H9 (cell line): Measurements from ENCODE around the gene RPL37A. TPM values are rescaled to one million over a fixed set of nuclear protein-coding genes. Genes with fewer than 3 reads are reported as not detected.

Experiments
- DNase-seq: peaks from one replicate; pipeline ENCODE4 v3.0.0-alpha.2; 2017
- H2AFZ ChIP-seq: one replicate; pipeline ENCODE4 v1.6.1; 2013; ENCODE audit warnings: mild to moderate bottlenecking, low read length, control low read depth, moderate library complexity
- H2AK5ac ChIP-seq: 2 replicates; pipeline ENCODE4 v1.6.1; 2013; ENCODE audit warnings: low read length, control low read depth, mixed read lengths; ENCODE audit not compliant: insufficient read length
- H2BK120ac ChIP-seq: one replicate; pipeline ENCODE4 v1.6.1; 2013; ENCODE audit warnings: low read depth, mild to moderate bottlenecking, low read length, control low read depth, inconsistent platforms; ENCODE audit not compliant: poor library complexity, severe bottlenecking
- H2BK12ac ChIP-seq: 2 replicates; pipeline ENCODE4 v1.6.1; 2013; ENCODE audit warnings: low read length, control low read depth, mixed read lengths, low read depth; ENCODE audit not compliant: insufficient read length
- H2BK15ac ChIP-seq: 2 replicates; pipeline ENCODE4 v1.6.1; 2013; ENCODE audit warnings: low read depth, low read length, control low read depth
- H2BK20ac ChIP-seq: one replicate; pipeline ENCODE4 v1.6.1; 2013; ENCODE audit warnings: low read depth, mild to moderate bottlenecking, low read length, control low read depth, inconsistent platforms; ENCODE audit not compliant: poor library complexity, severe bottlenecking
- H2BK5ac ChIP-seq: 2 replicates; pipeline ENCODE4 v1.6.1; 2013; ENCODE audit warnings: low read length, control low read depth, mixed read lengths; ENCODE audit not compliant: insufficient read length
- H3K14ac ChIP-seq: 2 replicates; pipeline ENCODE4 v1.6.1; 2013; ENCODE audit warnings: low read length, control low read depth; ENCODE audit not compliant: insufficient read depth
- H3K18ac ChIP-seq: 2 replicates; pipeline ENCODE4 v1.6.1; 2013; ENCODE audit warnings: low read depth, mild to moderate bottlenecking, mixed read lengths, low read length, control low read depth; ENCODE audit not compliant: insufficient read length
- H3K23ac ChIP-seq: 2 replicates; pipeline ENCODE4 v1.6.1; 2013; ENCODE audit warnings: low read length, control low read depth, mixed read lengths, low read depth; ENCODE audit not compliant: insufficient read length
- H3K23me2 ChIP-seq: 2 replicates; pipeline ENCODE4 v1.6.1; 2013; ENCODE audit warnings: low read depth, mild to moderate bottlenecking, mixed read lengths, low read length, control low read depth; ENCODE audit not compliant: insufficient read length, poor library complexity, severe bottlenecking
- H3K27ac ChIP-seq: 2 replicates; pipeline ENCODE4 v1.5.1; 2013; ENCODE audit warnings: low read length, control low read depth, mixed read lengths, low read depth; ENCODE audit not compliant: insufficient read length
- H3K27me3 ChIP-seq: 2 replicates; pipeline ENCODE4 v1.6.1; 2013; ENCODE audit warnings: low read length, control low read depth, inconsistent platforms; ENCODE audit not compliant: insufficient read depth
- H3K4ac ChIP-seq: 2 replicates; pipeline ENCODE4 v1.6.1; 2013; ENCODE audit warnings: low read depth, mild to moderate bottlenecking, control low read depth, inconsistent platforms, low read length, moderate library complexity
- H3K4me1 ChIP-seq: 2 replicates; pipeline ENCODE4 v1.6.1; 2013; ENCODE audit warnings: low read length, control low read depth, inconsistent platforms; ENCODE audit not compliant: insufficient read depth
- H3K4me2 ChIP-seq: 2 replicates; pipeline ENCODE4 v1.6.1; 2013; ENCODE audit warnings: low read length, control low read depth, mixed read lengths; ENCODE audit not compliant: insufficient read length, insufficient read depth
- H3K56ac ChIP-seq: 2 replicates; pipeline ENCODE4 v1.6.1; 2013; ENCODE audit warnings: low read depth, mild to moderate bottlenecking, mixed read lengths, low read length, control low read depth; ENCODE audit not compliant: insufficient read length
- H3K79me1 ChIP-seq: 2 replicates; pipeline ENCODE4 v1.6.1; 2013; ENCODE audit warnings: low read depth, mild to moderate bottlenecking, moderate library complexity, low read length, control low read depth, inconsistent platforms; ENCODE audit not compliant: insufficient read depth, poor library complexity, severe bottlenecking
- H3K79me2 ChIP-seq: 2 replicates; pipeline ENCODE4 v1.6.1; 2013; ENCODE audit warnings: low read length, control low read depth, inconsistent platforms; ENCODE audit not compliant: insufficient read depth
- H3K9ac ChIP-seq: 2 replicates; pipeline ENCODE4 v1.6.1; 2013; ENCODE audit warnings: low read length, control low read depth, mixed read lengths; ENCODE audit not compliant: insufficient read length; ENCODE audit errors: extremely low read depth
- H3K9me3 ChIP-seq: one replicate; pipeline ENCODE4 v1.6.1; 2013; ENCODE audit warnings: low read depth, low read length, inconsistent platforms; ENCODE audit not compliant: control insufficient read depth
- H3T11ph ChIP-seq: one replicate; pipeline ENCODE4 v1.6.1; 2013; ENCODE audit warnings: mild to moderate bottlenecking, low read length, control low read depth, inconsistent platforms
- H4K20me1 ChIP-seq: one replicate; pipeline ENCODE4 v1.6.1; 2013; ENCODE audit not compliant: control insufficient read depth, insufficient read length, insufficient read depth
- H4K5ac ChIP-seq: 2 replicates; pipeline ENCODE4 v1.6.1; 2013; ENCODE audit warnings: low read depth, mild to moderate bottlenecking, mixed read lengths, low read length, control low read depth; ENCODE audit not compliant: insufficient read length
- H4K8ac ChIP-seq: replicated peaks from 2 replicates; pipeline ENCODE4 v1.6.1; 2013; ENCODE audit warnings: low read length, control low read depth, mixed read lengths, low read depth; ENCODE audit not compliant: insufficient read length
- H4K91ac ChIP-seq: 2 replicates; pipeline ENCODE4 v1.6.1; 2013; ENCODE audit warnings: low read depth, mild to moderate bottlenecking, moderate library complexity, mixed read lengths, low read length, control low read depth; ENCODE audit not compliant: insufficient read length
- H3K27ac Mint-ChIP-seq, 3 experiments: 2 replicates in 2 of 3; 3 replicates in 1 of 3; pipeline ENCODE4 v1.8.0; 2020 to 2021; ENCODE audit warnings: mixed read lengths in 3 of 3, mild to moderate bottlenecking in 1 of 3, moderate library complexity in 1 of 3
- H3K27me3 Mint-ChIP-seq: 2 replicates; pipeline ENCODE4 v1.8.0; 2021; ENCODE audit warnings: low read depth, mild to moderate bottlenecking, moderate library complexity, mixed read lengths
- H3K36me3 Mint-ChIP-seq, 3 experiments: 2 replicates in 2 of 3; 3 replicates in 1 of 3; pipeline ENCODE4 v1.8.0; 2020 to 2021; ENCODE audit warnings: low read depth in 3 of 3, mixed read lengths in 3 of 3; ENCODE audit not compliant: insufficient read depth in 1 of 3
- H3K4me1 Mint-ChIP-seq, 2 experiments: 2 replicates each; pipeline ENCODE4 v1.8.0; 2020; ENCODE audit warnings: mixed read lengths in 2 of 2
- H3K4me3 Mint-ChIP-seq, 2 experiments: 2 replicates in 1 of 2; 3 replicates in 1 of 2; pipeline ENCODE4 v1.8.0; 2020 to 2021; ENCODE audit warnings: mild to moderate bottlenecking in 2 of 2, mixed read lengths in 2 of 2, moderate library complexity in 1 of 2
- H3K9me3 Mint-ChIP-seq, 2 experiments: 2 replicates in 1 of 2; 3 replicates in 1 of 2; pipeline ENCODE4 v1.8.0; 2020; ENCODE audit warnings: mild to moderate bottlenecking in 2 of 2, mixed read lengths in 2 of 2, moderate library complexity in 1 of 2
- WGBS: extraction: QIAGEN DNeasy Blood & Tissue Kit; methylation state at CpG from one replicate; pipeline ENCODE4 v1.1.7; 2013; ENCODE audit warnings: missing lambda C conversion rate, low lambda C conversion rate, mixed read lengths; ENCODE audit not compliant: insufficient read length; ENCODE audit errors: extremely low coverage; 5-methylcytosine and 5-hydroxymethylcytosine counted together
- total RNA-seq: library from RNA; stranded (reverse); gene quantifications from 2 replicates; pipeline ENCODE4 v1.2.1, GENCODE V29; 2021
- TF ChIP-seq, protein P1 (sequence below): fragments of 200-600 bp; sonication (generic); conservative IDR thresholded peaks from 3 replicates; pipeline ENCODE4 v1.8.0; 2021; ENCODE audit warnings: antibody characterized with exemption, mild to moderate bottlenecking

RPL37A gene
- total RNA-seq, 1 experiment from 2014 or later: 3,769 TPM

DNA sequence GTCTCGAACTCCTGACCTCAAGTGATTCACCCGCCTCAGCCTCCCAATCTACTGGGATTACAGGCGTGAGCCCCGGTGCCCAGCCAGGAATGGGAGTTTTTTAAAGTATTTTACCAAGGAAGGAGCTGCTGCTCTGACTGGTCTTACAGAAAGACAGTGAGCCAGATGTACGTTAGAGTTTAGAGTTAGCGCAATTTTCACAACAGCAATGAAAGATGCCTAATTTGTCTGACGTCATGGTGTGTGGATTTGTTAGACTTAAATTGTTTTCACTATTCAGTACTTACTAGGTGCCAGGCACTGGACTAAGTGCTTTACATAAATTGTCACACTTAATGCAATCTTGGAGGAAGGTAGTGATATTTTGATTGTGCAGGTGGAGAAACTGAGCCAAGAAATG, 12.4 kb upstream of the RPL37A start:
- Histone ChIP-seq H3K4ac (no peak overlapping the region), H3K14ac (no peak overlapping the region), H2AFZ (no peak overlapping the region), H4K91ac (no peak overlapping the region), H3K23ac (no peak overlapping the region), H2BK20ac (no peak overlapping the region), H3T11ph (no peak overlapping the region), H4K8ac (no peak overlapping the region), H3K18ac (no peak overlapping the region), H3K27ac (no peak overlapping the region), H3K4me1 (no peaks in the 10 kb centered on the region), H3K4me2 (no peak overlapping the region), H3K56ac (no peak overlapping the region), H3K27me3 (no peaks in the 10 kb centered on the region), H2BK15ac (no peak overlapping the region), H2BK120ac (no peak overlapping the region), H3K9ac (no peak overlapping the region), H3K79me2 (no peaks in the 10 kb centered on the region), H3K9me3 (no peaks in the 10 kb centered on the region), H2BK5ac (no peak overlapping the region), H3K79me1 (no peaks in the 10 kb centered on the region), H4K5ac (no peak overlapping the region), H4K20me1 (no peaks in the 10 kb centered on the region), H3K23me2 (no peaks in the 10 kb centered on the region), H2AK5ac (no peak overlapping the region), H2BK12ac (no peak overlapping the region)
- H3K4me1 Mint-ChIP-seq: no peaks in the 10 kb centered on the region
- peaks cover 0 to 11% (median 7%) of the 10 kb centered on the region in 3 experiments; a peak in 5 of 7 replicates for H3K36me3 Mint-ChIP-seq
- H3K9me3 Mint-ChIP-seq: no peaks in the 10 kb centered on the region
- TF ChIP-seq, protein P1, sequence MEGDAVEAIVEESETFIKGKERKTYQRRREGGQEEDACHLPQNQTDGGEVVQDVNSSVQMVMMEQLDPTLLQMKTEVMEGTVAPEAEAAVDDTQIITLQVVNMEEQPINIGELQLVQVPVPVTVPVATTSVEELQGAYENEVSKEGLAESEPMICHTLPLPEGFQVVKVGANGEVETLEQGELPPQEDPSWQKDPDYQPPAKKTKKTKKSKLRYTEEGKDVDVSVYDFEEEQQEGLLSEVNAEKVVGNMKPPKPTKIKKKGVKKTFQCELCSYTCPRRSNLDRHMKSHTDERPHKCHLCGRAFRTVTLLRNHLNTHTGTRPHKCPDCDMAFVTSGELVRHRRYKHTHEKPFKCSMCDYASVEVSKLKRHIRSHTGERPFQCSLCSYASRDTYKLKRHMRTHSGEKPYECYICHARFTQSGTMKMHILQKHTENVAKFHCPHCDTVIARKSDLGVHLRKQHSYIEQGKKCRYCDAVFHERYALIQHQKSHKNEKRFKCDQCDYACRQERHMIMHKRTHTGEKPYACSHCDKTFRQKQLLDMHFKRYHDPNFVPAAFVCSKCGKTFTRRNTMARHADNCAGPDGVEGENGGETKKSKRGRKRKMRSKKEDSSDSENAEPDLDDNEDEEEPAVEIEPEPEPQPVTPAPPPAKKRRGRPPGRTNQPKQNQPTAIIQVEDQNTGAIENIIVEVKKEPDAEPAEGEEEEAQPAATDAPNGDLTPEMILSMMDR: no peak
- WGBS: no CpG with 5 or more reads among the region's 7 CpGs
- no peak overlapping the region for H3K4me3 Mint-ChIP-seq
- no peaks in the 10 kb centered on the region for H3K27me3 Mint-ChIP-seq
- no peak overlapping the region for H3K27ac Mint-ChIP-seq
- DNase-seq: no peak
